AG04450 (cell line): Measurements from ENCODE around the gene MED13L. TPM values are rescaled to one million over a fixed set of nuclear protein-coding genes. Genes with fewer than 3 reads are reported as not detected.

ENCODE experiments used
- CTCF ChIA-PET: fragments of 300-600, 350-600 bp; formaldehyde crosslinking; extraction: SDS; loops from one replicate; lab custom pipeline; 2022; ENCODE audit warnings: antibody characterized with exemption, inconsistent platforms; lab: Charles Lee
- POLR2A ChIA-PET: fragments of 350-600 bp; formaldehyde crosslinking; extraction: SDS; loops from one replicate; lab custom pipeline; 2021; ENCODE audit warnings: antibody characterized with exemption, inconsistent platforms; lab: Yijun Ruan, JAX
- DNase-seq: peaks from one replicate; pipeline ENCODE4 v3.0.0-alpha.2; 2011; ENCODE audit warnings: low read depth, low spot score
- H3K27ac ChIP-seq: one replicate; pipeline ENCODE4 v1.5.1; 2012; ENCODE audit warnings: low read depth, low read length, control low read depth
- H3K27me3 ChIP-seq: one replicate; pipeline ENCODE4 v1.6.0; 2012; ENCODE audit warnings: low read length; ENCODE audit not compliant: control insufficient read depth, insufficient read depth
- H3K4me3 ChIP-seq: 2 replicates; pipeline ENCODE4 v1.5.1; 2011; ENCODE audit warnings: mild to moderate bottlenecking, low read depth, low read length, control low read depth
- H3K9me3 ChIP-seq: 2 replicates; pipeline ENCODE4 v1.5.1; 2012; ENCODE audit warnings: low read length; ENCODE audit not compliant: control insufficient read depth, insufficient read depth
- polyA plus RNA-seq: library from polyadenylated mRNA; depleted of rRNA; stranded (reverse); fragments of >200 nt; gene quantifications from 2 replicates; pipeline ENCODE4 v1.2.3, GENCODE V29; 2011
- TF ChIP-seq, protein P1 (sequence below): IDR thresholded peaks from 2 replicates; pipeline ENCODE4 v1.5.1; 2011; ENCODE audit warnings: low read depth, low read length, control low read depth, inconsistent platforms

The MED13L gene
- polyA plus RNA-seq, 1 experiment: 56.2 TPM

DNA sequence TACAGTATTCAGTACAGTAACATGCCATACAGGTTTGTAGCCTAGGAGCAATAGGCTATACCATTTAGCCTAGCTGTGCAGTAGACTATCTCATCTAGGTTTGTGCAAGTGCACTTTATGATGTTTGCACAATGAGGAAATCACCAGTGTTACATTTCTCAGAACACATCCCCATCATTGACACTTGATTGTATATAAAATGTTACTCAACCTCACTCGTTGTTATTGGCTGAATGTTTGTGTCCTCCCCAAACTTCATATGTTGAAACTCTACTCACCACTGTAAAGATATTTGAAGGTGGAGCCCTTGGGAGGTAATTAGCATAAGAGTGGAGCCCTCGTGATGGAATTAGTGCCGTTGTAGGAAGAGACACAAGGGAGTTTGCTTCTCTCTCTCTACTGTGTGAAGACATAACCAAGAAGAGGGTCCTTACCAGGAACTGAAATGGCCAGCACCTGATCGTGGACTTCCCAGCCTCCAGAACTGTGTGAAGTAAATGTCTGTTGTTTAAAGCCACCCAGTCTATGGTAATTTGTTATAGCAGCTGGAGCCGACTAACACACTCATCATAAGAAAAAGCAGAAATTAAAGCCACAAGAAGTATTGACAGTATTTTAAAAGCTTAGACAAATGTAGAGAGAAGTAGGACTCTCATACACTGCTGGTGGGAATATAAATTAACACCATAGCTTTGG is 3.2 kb upstream of the MED13L start:
- POLR2A ChIA-PET: interaction anchor here (1.3 kb wide), 1 partner anchor 101 kb away, joined by 5 read pairs; no protein-coding TSS in a partner anchor
- CTCF ChIA-PET: interaction anchor here (1.0 kb wide), 1 partner anchor 320 kb away, joined by 3 read pairs; no protein-coding TSS in a partner anchor
- Histone ChIP-seq H3K4me3 (no peak overlapping the region), H3K27me3 (no peaks in the 10 kb centered on the region), H3K27ac (no peak overlapping the region), H3K9me3 (no peaks in the 10 kb centered on the region)
- TF ChIP-seq, protein P1, sequence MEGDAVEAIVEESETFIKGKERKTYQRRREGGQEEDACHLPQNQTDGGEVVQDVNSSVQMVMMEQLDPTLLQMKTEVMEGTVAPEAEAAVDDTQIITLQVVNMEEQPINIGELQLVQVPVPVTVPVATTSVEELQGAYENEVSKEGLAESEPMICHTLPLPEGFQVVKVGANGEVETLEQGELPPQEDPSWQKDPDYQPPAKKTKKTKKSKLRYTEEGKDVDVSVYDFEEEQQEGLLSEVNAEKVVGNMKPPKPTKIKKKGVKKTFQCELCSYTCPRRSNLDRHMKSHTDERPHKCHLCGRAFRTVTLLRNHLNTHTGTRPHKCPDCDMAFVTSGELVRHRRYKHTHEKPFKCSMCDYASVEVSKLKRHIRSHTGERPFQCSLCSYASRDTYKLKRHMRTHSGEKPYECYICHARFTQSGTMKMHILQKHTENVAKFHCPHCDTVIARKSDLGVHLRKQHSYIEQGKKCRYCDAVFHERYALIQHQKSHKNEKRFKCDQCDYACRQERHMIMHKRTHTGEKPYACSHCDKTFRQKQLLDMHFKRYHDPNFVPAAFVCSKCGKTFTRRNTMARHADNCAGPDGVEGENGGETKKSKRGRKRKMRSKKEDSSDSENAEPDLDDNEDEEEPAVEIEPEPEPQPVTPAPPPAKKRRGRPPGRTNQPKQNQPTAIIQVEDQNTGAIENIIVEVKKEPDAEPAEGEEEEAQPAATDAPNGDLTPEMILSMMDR: no peak
- no peak for DNase-seq

DNA sequence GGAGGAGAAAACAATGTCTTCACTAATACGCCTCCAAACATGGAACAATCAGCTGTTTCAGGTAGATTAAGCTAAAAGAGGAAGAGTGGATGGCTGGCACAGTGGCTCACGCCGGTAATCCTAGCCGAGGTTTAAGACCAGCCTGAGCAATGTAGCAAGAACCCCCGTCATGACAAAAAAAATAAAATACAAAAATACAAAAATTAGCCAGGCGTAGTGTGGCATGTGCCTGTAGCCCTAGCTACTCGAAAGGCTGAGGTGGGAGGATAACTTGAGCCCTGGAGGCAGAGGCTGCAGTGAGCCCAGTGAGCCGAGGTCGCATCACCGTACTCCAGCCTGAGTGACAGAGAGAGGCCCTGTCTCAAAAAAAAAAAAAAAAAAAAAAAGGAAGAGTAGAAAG is 1.2 kb upstream of the MED13L start:
- no peak overlapping the region for H3K4me3 ChIP-seq
- TF ChIP-seq, protein P1: no peak
- H3K27me3 ChIP-seq: no peaks in the 10 kb centered on the region
- ChIA-PET POLR2A (no interaction called here), CTCF (interaction anchor here (1.0 to 1.8 kb wide), 3 partner anchors 321 to 425 kb away, joined by 3 to 13 read pairs (median 3); no protein-coding TSS in a partner anchor)
- no peak for DNase-seq
- no peaks in the 10 kb centered on the region for H3K9me3 ChIP-seq
- no peak overlapping the region for H3K27ac ChIP-seq

DNA sequence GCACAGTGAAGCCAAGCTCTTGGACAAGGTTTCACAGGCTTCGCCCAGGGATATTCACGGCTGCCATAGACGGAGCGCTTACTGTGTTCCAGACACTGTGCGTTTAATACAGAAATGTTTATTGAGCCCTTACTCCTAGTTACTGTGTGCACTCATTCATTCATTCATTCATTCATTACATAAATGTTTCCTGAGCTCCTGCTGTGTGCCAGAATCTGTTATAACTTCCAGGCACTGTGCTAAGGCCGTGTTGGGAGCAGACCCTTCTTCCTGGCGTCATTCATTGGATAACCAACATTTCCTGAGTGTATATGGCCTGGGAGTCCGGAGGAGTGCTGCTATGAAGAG is 760 bp upstream of the MED13L start:
- TF ChIP-seq, protein P1: no peak
- no peaks in the 10 kb centered on the region for H3K27me3 ChIP-seq
- CTCF ChIA-PET: interaction anchor here (1.0 to 1.8 kb wide), 3 partner anchors 322 to 425 kb away, joined by 3 to 13 read pairs (median 3); no protein-coding TSS in a partner anchor
- H3K27ac ChIP-seq: no peak overlapping the region
- peak overlapping the region; percentile 47 for H3K4me3 ChIP-seq
- POLR2A ChIA-PET: no interaction called here
- DNase-seq: no peak
- no peaks in the 10 kb centered on the region for H3K9me3 ChIP-seq

DNA sequence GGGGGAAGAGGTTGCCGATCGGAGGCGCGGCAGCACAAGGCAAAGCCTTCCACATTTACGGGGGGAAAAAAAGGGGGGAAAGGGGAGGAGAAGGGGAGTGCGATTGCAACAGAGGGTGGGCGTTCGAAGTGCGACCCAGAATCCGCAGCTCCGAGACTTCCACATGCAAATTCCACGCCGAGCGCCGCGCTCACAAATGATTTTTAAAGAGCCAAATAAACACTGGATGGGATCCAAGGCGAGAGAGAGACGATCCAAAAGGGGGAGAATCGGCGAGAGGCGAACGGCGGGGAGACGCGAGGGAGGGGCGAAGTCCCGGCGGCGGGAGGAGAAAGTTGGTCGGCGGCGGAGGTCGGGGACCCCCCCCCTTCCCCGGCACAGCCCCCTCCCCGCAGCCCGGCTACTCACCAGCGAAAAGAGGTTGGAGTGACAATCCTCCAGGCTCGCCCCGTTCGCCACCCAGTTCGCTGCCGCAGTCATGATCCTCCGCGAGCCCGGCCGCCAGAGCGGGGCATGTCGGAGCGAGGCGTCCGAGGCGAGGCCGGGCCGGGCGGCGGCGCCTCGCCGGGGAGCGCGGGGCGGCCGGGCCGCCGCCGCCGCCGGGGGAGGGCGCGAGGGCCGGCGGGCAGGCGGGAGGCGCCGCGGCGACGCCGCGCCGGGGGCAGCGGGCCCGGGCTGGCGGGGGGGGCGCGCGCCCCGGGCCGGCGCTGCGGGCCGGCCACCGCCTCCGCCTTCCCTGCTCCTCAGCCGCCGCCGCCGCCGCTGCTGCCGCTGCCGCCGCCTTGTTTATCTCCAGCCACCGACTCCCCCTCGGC is 634 bp downstream of the MED13L start:
- Histone ChIP-seq H3K9me3 (no peaks in the 10 kb centered on the region), H3K4me3 (peak overlapping the region; percentile 93), H3K27ac (peak overlapping the region; percentile 47), H3K27me3 (no peaks in the 10 kb centered on the region)
- ChIA-PET CTCF (interaction anchor here (0.6 to 1.8 kb wide), 6 partner anchors 18 to 375 kb away, joined by 3 to 13 read pairs (median 4); no protein-coding TSS in a partner anchor), POLR2A (interaction anchor here (0.6 to 1.1 kb wide), 6 partner anchors 61 to 1603 kb away, joined by 3 to 21 read pairs (median 3); no protein-coding TSS in a partner anchor)
- TF ChIP-seq, protein P1: no peak; the same call in 1 of the 2 replicates
- DNase-seq: no peak
